ENCODE results near the gene PROSER2.
"Not testable (repeated sequence)": the region's sequence is repeated elsewhere in the genome, so short reads cannot be mapped to it uniquely, and the experiment has no call there.

Gene PROSER2

GRCh38 chr10:11887381-11888227, 64.4 kb downstream of the PROSER2 start:
- DNase-seq = peak; percentile 17

GRCh38 chr10:11889263-11889662, 66.1 kb downstream of the PROSER2 start:
- DNase-seq = not testable (repeated sequence)

DNA sequence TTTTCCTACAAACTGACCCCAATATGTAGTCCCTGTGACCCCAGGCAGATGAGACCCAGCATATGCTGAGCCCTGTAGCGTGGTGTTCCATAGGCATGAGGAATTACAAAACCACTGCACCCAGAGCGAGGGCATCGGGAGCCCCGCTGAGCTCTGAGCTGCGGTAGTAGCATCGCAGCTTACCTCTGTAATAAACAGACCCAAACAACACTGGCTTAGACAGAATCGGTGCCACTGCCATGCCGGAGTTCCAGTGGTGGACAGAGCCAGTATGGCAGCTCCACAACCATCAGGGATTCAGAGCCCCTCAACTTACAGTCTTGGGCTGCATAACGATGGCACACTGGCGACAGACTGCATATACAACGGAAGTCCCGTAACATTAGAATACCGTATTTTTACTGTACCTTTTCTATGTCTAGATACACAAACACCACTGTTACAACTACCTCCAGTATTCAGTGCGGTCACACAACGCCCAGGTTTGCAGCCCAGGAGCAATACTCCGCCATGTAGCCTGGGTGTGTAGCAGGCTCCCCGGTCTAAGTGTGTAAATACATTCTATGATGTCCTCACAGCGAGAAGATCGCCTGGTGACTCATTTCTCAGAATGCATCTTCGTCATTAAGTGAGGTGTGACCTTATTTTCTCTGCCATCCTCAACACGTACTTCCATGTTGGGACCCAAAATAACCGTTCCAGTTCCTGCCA, 68.8 kb downstream of the PROSER2 start:
- DNase-seq = no peak

DNA sequence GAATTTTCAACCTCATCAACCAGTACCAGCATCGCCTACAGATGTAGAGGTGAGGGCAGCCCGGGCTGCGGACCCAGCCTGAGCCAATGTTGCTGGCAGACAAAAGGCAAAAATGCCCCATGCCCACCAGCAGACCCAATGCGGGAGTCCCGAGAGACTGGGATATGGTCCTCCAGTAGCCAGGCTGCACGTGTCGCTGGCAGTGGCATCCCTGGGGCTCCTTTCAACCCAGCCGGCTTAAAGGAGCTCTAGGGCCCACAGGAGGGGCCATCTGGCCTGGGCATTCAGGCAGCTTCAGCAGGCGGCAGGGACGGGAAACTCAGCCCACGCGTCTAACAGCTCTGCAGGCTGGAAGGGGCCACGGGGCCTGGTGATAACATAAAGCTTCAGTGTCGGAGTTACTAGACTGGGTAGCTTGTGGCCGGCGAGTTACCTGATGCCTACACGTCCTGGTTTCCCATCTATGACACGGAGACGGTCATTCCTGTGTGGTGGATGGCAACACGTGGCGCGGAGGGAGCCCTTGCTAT, 70.7 kb downstream of the PROSER2 start:
- DNase-seq = peak; percentile 6

- peak; percentile 25 for DNase-seq
Observed at GRCh38 chr10:11894381-11895107, 71.4 kb downstream of the PROSER2 start.

GRCh38 chr10:11895108-11895466, 71.9 kb downstream of the PROSER2 start:
- DNase-seq = no peak

DNA sequence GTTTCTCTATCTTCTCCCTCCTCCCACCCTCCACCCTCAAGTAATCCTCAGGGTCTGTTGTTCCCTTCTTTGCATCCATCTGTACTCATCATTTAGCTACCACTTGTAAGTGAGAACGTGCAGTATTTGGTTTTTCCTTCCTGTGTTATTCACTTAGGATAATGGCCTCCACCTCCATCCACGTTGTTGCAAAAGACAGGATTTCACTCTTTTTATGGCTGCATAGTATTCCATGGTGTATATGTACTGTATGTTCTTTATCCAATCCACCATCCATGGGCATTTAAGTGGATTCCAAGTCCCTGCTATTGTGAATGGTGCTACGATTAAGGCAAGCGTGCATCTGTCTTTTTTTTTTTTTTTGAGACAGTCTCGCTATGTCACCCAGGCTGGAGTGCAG, 72.4 kb downstream of the PROSER2 start:
- no peak for DNase-seq

GRCh38 chr10:11896549-11897200, 73.5 kb downstream of the PROSER2 start:
- DNase-seq = peak; percentile 17

DNA sequence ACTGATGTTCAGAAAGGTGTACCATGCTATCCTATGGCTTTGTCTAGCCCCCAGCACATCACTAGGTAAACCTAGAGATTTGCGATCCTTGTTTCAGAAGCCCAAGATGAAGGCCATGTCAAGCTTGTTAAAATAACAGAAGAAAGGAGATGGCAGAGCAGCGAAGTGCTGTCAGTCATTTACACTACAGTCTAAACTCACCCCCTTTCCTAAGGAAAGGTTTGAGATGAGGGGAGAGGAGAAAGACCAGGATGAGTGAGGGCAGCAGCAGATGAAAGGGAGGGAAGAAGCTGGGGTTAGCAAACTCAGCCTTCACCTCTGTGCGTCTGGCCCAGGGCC, 74.8 kb downstream of the PROSER2 start:
- no peak for DNase-seq

DNA sequence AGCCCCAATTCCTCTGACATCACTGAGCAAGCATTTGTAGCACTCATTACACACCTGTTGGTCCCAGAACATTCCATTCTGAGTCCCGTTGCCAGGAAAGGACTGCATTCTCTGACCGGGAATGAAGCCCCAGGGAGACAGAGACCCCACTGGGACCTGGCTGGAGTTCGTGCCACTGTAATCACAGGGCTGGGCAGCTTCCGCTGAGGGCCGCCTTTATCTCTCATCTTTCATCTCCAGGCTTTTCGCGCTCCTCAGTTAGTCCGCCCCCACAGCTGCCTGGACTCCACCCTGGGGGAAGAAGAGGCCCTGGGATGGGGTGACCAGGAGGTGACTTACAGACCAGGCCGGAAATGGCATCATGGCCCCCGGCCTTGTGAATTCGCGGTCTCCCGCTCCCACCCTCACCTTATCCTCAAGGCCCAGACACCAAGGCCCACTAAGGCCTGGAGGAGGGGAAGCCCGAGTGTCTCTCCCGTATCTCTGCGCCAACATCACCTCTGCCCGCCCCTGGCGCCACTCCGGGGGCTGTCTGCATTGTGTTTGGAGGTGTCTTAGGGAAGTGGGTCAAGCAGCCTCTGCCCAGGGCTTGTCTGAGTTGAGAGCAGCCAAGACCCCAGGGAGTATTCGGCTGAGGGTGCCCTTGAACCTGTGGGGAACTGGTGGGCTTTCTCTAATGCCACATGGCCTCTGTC, 75.4 kb downstream of the PROSER2 start:
- DNase-seq = no peak

GRCh38 chr10:11899067-11899876, 76.1 kb downstream of the PROSER2 start:
- no peak for DNase-seq

DNA sequence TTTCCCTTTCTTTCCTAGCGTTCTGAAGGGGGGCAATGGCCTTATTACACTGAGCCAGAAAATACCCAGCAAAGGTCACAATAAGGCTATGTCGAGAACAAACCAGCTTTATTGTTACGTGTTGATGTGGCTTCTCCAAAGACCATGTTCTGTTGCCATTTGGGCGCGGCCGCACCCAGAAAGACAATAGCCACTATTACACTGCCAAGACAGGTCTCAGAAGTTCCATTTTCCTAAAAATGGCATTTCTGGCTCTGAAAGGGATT, 77.8 kb downstream of the PROSER2 start:
- no peak for DNase-seq

- DNase-seq = no peak
Observed at GRCh38 chr10:11901454-11901832, 78.3 kb downstream of the PROSER2 start.

DNA sequence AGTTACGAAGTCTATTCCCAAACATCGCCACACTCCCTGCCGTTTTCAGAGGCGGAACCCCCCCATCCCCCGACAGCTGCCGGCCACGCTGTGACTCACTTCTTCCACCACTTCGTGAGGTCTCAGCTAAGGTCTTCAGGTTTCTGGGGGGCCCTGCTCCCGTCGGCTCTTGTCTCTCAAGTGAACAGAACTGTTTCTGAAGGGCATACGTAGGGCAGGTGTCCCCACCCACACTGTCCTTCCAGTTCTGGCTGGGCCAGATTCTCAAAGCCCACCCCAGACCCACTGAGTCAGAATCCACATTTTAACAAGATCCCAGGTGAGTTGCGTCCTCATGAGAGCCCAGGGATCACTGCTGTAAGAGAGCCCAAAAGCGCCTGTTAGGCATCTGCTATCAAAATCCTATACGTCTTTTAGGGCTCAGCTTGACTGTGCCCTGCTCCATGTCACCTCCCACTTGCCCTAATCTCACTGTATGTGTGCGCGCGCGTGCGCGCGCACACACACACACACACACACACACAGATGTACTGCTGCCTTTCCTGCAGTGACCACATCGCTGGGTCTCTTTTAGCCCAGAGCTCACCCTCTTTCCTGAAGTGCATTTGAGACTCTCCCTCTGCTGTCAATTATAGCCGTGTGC, 78.8 kb downstream of the PROSER2 start:
- DNase-seq = no peak

GRCh38 chr10:11902646-11903045, 79.5 kb downstream of the PROSER2 start:
- DNase-seq = no peak

DNA sequence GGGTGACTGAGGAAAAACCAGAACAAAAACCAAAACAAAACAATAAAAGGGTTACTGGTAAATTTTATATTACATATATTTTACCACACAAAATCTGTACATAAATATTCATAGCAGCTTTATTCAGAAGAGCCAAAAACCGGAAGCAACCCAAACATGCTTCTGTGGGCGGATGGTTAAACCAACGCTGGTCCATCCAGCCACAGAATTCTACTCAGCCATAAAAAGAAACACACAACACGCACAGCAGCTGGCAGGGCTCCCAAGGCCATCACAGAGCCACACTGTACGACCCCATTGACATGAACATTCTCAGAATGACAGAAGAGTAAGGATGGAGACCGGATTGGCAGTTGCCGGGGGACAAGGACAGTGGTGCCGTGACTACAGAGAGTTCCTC, 83.6 kb downstream of the PROSER2 start:
- DNase-seq = no peak

DNA sequence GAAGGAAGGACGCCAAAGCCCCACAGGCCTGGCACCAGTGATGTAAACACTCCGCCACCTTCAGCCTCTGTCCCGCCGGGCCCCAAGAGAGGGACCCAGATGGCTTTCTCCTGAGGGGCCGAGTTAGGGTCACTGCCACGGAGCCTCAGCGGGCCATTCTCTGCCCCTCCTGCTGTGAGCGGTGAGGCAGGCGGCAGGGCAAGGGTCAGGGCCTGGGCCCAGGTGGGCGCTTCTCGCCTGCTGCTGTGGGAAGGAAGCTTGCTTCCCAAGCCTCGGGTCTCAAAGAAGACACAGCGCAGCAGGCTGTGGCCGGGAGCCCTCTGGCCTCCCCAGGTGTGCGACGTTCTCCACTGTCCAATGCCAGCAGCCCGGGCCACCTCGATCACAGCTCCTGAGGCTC, 84.8 kb downstream of the PROSER2 start:
- no peak for DNase-seq

- DNase-seq = no peak
Observed at GRCh38 chr10:11908536-11908935, 85.4 kb downstream of the PROSER2 start.

DNA sequence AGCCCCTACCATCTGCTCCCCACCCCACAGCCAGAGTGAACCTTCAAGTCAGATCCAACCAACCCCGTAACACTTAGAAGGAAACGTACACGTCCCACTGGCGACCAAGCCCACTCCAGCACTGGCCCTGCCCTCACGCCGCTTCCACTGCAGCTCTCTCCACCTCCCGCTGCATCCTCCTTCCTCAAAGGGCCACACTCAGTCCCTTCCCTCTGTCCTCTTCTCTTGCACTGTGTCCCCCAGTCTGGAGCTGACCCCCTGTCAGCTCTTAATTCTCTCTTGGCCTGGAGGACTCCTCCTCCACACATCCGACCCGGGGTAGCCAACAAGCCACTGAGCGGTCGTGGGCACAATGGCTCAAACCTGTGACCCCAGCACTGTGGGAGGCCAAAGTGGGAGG, 85.8 kb downstream of the PROSER2 start:
- DNase-seq = no peak

GRCh38 chr10:11909618-11910017, 86.5 kb downstream of the PROSER2 start:
- no peak for DNase-seq

- no peak for DNase-seq
Observed at GRCh38 chr10:11910102-11910501, 86.9 kb downstream of the PROSER2 start.

Data from left hindlimb (tissue), 1 donor.